Endodermal cell (in vitro differentiated cells): ENCODE results near the gene SLC25A41. TPM values are rescaled to one million over a fixed set of nuclear protein-coding genes. Genes with fewer than 3 reads are reported as not detected.

Experiments used
- DNase-seq: peaks from one replicate; pipeline ENCODE4 v3.0.0-alpha.2; 2017
- H3K27ac ChIP-seq: 2 replicates; pipeline ENCODE4 v1.5.1; 2013; ENCODE audit warnings: mild to moderate bottlenecking, low read depth, low read length, moderate library complexity
- H3K27me3 ChIP-seq: 2 replicates; pipeline ENCODE4 v1.6.1; 2013; ENCODE audit warnings: mild to moderate bottlenecking, low read length, moderate library complexity; ENCODE audit not compliant: insufficient read depth, control insufficient read depth, poor library complexity, severe bottlenecking
- H3K36me3 ChIP-seq: 2 replicates; pipeline ENCODE4 v1.7.0; 2013; ENCODE audit warnings: mild to moderate bottlenecking, low read length, moderate library complexity; ENCODE audit not compliant: control insufficient read depth, insufficient read depth
- H3K4me1 ChIP-seq: one replicate; pipeline ENCODE4 v1.7.0; 2013; ENCODE audit warnings: low read length; ENCODE audit not compliant: control insufficient read depth, insufficient read depth
- H3K4me3 ChIP-seq: 2 replicates; pipeline ENCODE4 v1.5.1; 2013; ENCODE audit warnings: mild to moderate bottlenecking, low read length, moderate library complexity
- H3K9ac ChIP-seq: 2 replicates; pipeline ENCODE4 v1.6.1; 2013; ENCODE audit warnings: mild to moderate bottlenecking, low read length, moderate library complexity; ENCODE audit not compliant: poor library complexity, severe bottlenecking; ENCODE audit errors: extremely low read depth
- H3K9me3 ChIP-seq: 2 replicates; pipeline ENCODE4 v1.6.1; 2013; ENCODE audit warnings: mild to moderate bottlenecking, low read length, moderate library complexity; ENCODE audit not compliant: control insufficient read depth
- H3K27ac Mint-ChIP-seq: 2 replicates; pipeline ENCODE4 v1.8.0; 2020; ENCODE audit warnings: mixed read lengths
- H3K27me3 Mint-ChIP-seq: 2 replicates; pipeline ENCODE4 v1.8.0; 2021; ENCODE audit warnings: mild to moderate bottlenecking, mixed read lengths; ENCODE audit not compliant: insufficient read depth
- H3K36me3 Mint-ChIP-seq: 2 replicates; pipeline ENCODE4 v1.8.0; 2020; ENCODE audit warnings: low read depth, mixed read lengths
- H3K4me1 Mint-ChIP-seq: 2 replicates; pipeline ENCODE4 v1.8.0; 2020; ENCODE audit warnings: mixed read lengths
- H3K4me3 Mint-ChIP-seq: 2 replicates; pipeline ENCODE4 v1.8.0; 2020; ENCODE audit warnings: mild to moderate bottlenecking, moderate library complexity, mixed read lengths
- H3K9me3 Mint-ChIP-seq: 2 replicates; pipeline ENCODE4 v1.8.0; 2020; ENCODE audit warnings: mild to moderate bottlenecking, mixed read lengths
- WGBS, 2 experiments: methylation state at CpG; one replicate each; pipeline versions ENCODE4 v1.1.5 to v1.1.7; 2013; ENCODE audit warnings: missing lambda C conversion rate in 2 of 2, mixed read lengths in 1 of 2; ENCODE audit not compliant: insufficient coverage in 1 of 2, insufficient read length in 1 of 2; 5-methylcytosine and 5-hydroxymethylcytosine counted together
- total RNA-seq, 2 donors: library from RNA; stranded (reverse); fragmentation: NEBNext Ultra II Directional in 1 of 2; extraction: Animal tissue kit (Norgen Biotek cat#: 25700) in 1 of 2; gene quantifications; 2 replicates in 1 of 2; 3 replicates in 1 of 2; pipeline ENCODE4 v1.2.1, GENCODE V29; 2021
- TF ChIP-seq, protein P1 (sequence below): fragments of 200-600 bp; sonication (generic); conservative IDR thresholded peaks from 2 replicates; pipeline ENCODE4 v1.5.0; 2021; ENCODE audit warnings: antibody characterized with exemption, mild to moderate bottlenecking

Gene SLC25A41
- total RNA-seq, 2 donors from 2014 or later, result 0.46 TPM; not detected in 1

GRCh38 chr19:6427131-6427530 is 6.4 kb downstream of the SLC25A41 start:
- no peak for DNase-seq
- Mint-ChIP-seq H3K36me3 (peaks cover 13% of the 10 kb centered on the region), H3K27me3 (peaks cover 31% of the 10 kb centered on the region), H3K4me3 (no peak overlapping the region), H3K9me3 (peaks cover 11% of the 10 kb centered on the region), H3K27ac (no peak overlapping the region), H3K4me1 (peaks cover 13% of the 10 kb centered on the region)
- Histone ChIP-seq H3K27ac (no peak overlapping the region), H3K4me3 (no peak overlapping the region), H3K9ac (no peak overlapping the region), H3K36me3 (peaks cover 11% of the 10 kb centered on the region), H3K4me1 (no peaks in the 10 kb centered on the region), H3K27me3 (peaks cover 7% of the 10 kb centered on the region), H3K9me3 (peaks cover 6% of the 10 kb centered on the region)
- 96% methylated on average over 14 to 18 of the region's 18 CpGs for WGBS, 2 experiments
- TF ChIP-seq, protein P1, sequence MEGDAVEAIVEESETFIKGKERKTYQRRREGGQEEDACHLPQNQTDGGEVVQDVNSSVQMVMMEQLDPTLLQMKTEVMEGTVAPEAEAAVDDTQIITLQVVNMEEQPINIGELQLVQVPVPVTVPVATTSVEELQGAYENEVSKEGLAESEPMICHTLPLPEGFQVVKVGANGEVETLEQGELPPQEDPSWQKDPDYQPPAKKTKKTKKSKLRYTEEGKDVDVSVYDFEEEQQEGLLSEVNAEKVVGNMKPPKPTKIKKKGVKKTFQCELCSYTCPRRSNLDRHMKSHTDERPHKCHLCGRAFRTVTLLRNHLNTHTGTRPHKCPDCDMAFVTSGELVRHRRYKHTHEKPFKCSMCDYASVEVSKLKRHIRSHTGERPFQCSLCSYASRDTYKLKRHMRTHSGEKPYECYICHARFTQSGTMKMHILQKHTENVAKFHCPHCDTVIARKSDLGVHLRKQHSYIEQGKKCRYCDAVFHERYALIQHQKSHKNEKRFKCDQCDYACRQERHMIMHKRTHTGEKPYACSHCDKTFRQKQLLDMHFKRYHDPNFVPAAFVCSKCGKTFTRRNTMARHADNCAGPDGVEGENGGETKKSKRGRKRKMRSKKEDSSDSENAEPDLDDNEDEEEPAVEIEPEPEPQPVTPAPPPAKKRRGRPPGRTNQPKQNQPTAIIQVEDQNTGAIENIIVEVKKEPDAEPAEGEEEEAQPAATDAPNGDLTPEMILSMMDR, result no peak

GRCh38 chr19:6425732-6426620 is 7.6 kb downstream of the SLC25A41 start:
- Histone ChIP-seq H3K4me3 (no peak overlapping the region), H3K27ac (peak overlapping the region; percentile 62), H3K4me1 (no peaks in the 10 kb centered on the region), H3K9ac (no peak overlapping the region), H3K36me3 (peaks cover 22% of the 10 kb centered on the region), H3K27me3 (peaks cover 7% of the 10 kb centered on the region), H3K9me3 (peaks cover 6% of the 10 kb centered on the region)
- peaks cover 21% of the 10 kb centered on the region for H3K27me3 Mint-ChIP-seq
- H3K36me3 Mint-ChIP-seq, result peaks cover 24% of the 10 kb centered on the region
- H3K4me3 Mint-ChIP-seq, result no peak overlapping the region
- peaks cover 11% of the 10 kb centered on the region for H3K9me3 Mint-ChIP-seq
- 95 to 100% methylated on average over 5 to 21 of the region's 21 CpGs for WGBS, 2 experiments
- TF ChIP-seq, protein P1, result peak; percentile 36
- no peak for DNase-seq
- peaks cover 16% of the 10 kb centered on the region for H3K4me1 Mint-ChIP-seq
- peak overlapping the region; percentile 75 for H3K27ac Mint-ChIP-seq

GRCh38 chr19:6424939-6425731 is 8.4 kb downstream of the SLC25A41 start:
- no peak overlapping the region for H3K9ac ChIP-seq
- peaks cover 14% of the 10 kb centered on the region for H3K27me3 Mint-ChIP-seq
- peaks cover 31% of the 10 kb centered on the region for H3K36me3 ChIP-seq
- 13 to 15% methylated on average over 26 to 43 of the region's 43 CpGs for WGBS, 2 experiments
- H3K27ac Mint-ChIP-seq, result peak overlapping the region; percentile 75
- H3K4me1 Mint-ChIP-seq, result peaks cover 16% of the 10 kb centered on the region
- DNase-seq, result peak; percentile 100
- H3K36me3 Mint-ChIP-seq, result peaks cover 32% of the 10 kb centered on the region
- TF ChIP-seq, protein P1, result no peak
- peak overlapping the region; percentile 62 for H3K27ac ChIP-seq
- peaks cover 6% of the 10 kb centered on the region for H3K9me3 ChIP-seq
- no peaks in the 10 kb centered on the region for H3K4me1 ChIP-seq
- no peak overlapping the region for H3K4me3 ChIP-seq
- peak overlapping the region; percentile 89 for H3K4me3 Mint-ChIP-seq
- peaks cover 11% of the 10 kb centered on the region for H3K9me3 Mint-ChIP-seq
- H3K27me3 ChIP-seq, result peaks cover 7% of the 10 kb centered on the region
